Suprapubic skin (tissue), 4 donors: ENCODE data around the gene FOXQ1. TPM values are rescaled to one million over a fixed set of nuclear protein-coding genes. Genes with fewer than 3 reads are reported as not detected.

Source experiments
- DNase-seq, 2 donors: peaks; one replicate each; pipeline ENCODE4 v3.0.0-alpha.2; 2019; ENCODE audit warnings: low spot score in 2 of 2
- H3K27ac ChIP-seq: fragments of 200-600 bp; sonication (generic); one replicate; pipeline ENCODE4 v1.5.1; 2019
- H3K27me3 ChIP-seq: fragments of 200-600 bp; sonication (generic); one replicate; pipeline ENCODE4 v1.5.1; 2019
- H3K36me3 ChIP-seq: fragments of 200-600 bp; sonication (generic); one replicate; pipeline ENCODE4 v1.5.1; 2019
- H3K4me1 ChIP-seq: fragments of 200-600 bp; sonication (generic); one replicate; pipeline ENCODE4 v1.5.1; 2019
- H3K4me3 ChIP-seq: fragments of 200-600 bp; sonication (generic); one replicate; pipeline ENCODE4 v1.5.1; 2019; ENCODE audit warnings: mild to moderate bottlenecking
- H3K9me3 ChIP-seq: fragments of 200-600 bp; sonication (generic); one replicate; pipeline ENCODE4 v1.5.1; 2019
- CTCF ChIP-seq, 2 donors: fragments of 200-600 bp in 1 of 2; fragments of 450-650 bp in 1 of 2; sonication (generic) in 1 of 2; IDR thresholded peaks; one replicate each; pipeline ENCODE4 v1.5.1; 2016 to 2019; ENCODE audit warnings: antibody characterized with exemption in 2 of 2, mild to moderate bottlenecking in 1 of 2, moderate library complexity in 1 of 2
- EP300 ChIP-seq: sonication (generic); formaldehyde crosslinking; IDR thresholded peaks from one replicate; pipeline ENCODE4 v1.6.1; 2017; ENCODE audit warnings: antibody characterized with exemption
- POLR2A ChIP-seq, 2 donors: fragments of 450-650 bp; IDR thresholded peaks; one replicate each; pipeline ENCODE4 v1.6.1; 2017; ENCODE audit warnings: antibody characterized with exemption in 2 of 2, mild to moderate bottlenecking in 2 of 2, moderate library complexity in 2 of 2
- POLR2AphosphoS5 ChIP-seq, 3 donors: sonication (generic); formaldehyde crosslinking; IDR thresholded peaks; one replicate each; pipeline ENCODE4 v1.6.1; 2017; ENCODE audit warnings: antibody characterized with exemption in 3 of 3
- whole genome bisulfite sequencing: methylation state at CpG from one replicate; pipeline ENCODE4 v1.1.5; 2018; 5-methylcytosine and 5-hydroxymethylcytosine counted together
- total RNA-seq, 4 donors: library from RNA; depleted of rRNA; stranded (reverse); fragments of >200 nt; gene quantifications; one replicate each; pipeline ENCODE4 v1.1.0, GENCODE V29; 2016

Gene FOXQ1
- total RNA-seq, 4 donors from 2014 or later, result 45.4 to 101 (median 80.0) TPM

- DNase-seq, result no peak
- Histone ChIP-seq H3K9me3 (no peaks in the 10 kb centered on the region), H3K36me3 (no peaks in the 10 kb centered on the region), H3K4me1 (peaks cover 3% of the 10 kb centered on the region), H3K27me3 (peaks cover 7% of the 10 kb centered on the region), H3K27ac (no peak overlapping the region), H3K4me3 (no peak overlapping the region)
- WGBS, result 63% methylated on average over 3 of the region's 3 CpGs
- no peak for TF ChIP-seq CTCF (IDR thresholded peaks at IDR 0.05)
- TF ChIP-seq EP300, result no peak
- no peak for TF ChIP-seq POLR2AphosphoS5 (IDR thresholded peaks at IDR 0.05)
Observed at GRCh38 chr6:1283501-1283900, 28.4 kb upstream of the FOXQ1 start.

- peaks cover 3% of the 10 kb centered on the region for H3K4me1 ChIP-seq
- no peaks in the 10 kb centered on the region for H3K36me3 ChIP-seq
- no peak overlapping the region for H3K4me3 ChIP-seq
- 68% methylated on average over 6 of the region's 6 CpGs for WGBS
- H3K27me3 ChIP-seq, result peaks cover 7% of the 10 kb centered on the region
- H3K9me3 ChIP-seq, result no peaks in the 10 kb centered on the region
- no peak for DNase-seq
- H3K27ac ChIP-seq, result no peak overlapping the region
- TF ChIP-seq POLR2AphosphoS5 (IDR thresholded peaks at IDR 0.05) (no peak), POLR2A (IDR thresholded peaks at IDR 0.05) (no peak), CTCF (IDR thresholded peaks at IDR 0.05) (no peak), EP300 (no peak)
Observed at GRCh38 chr6:1285556-1285955, 26.3 kb upstream of the FOXQ1 start.

- H3K27ac ChIP-seq, result no peak overlapping the region
Observed at GRCh38 chr6:1285956-1286355, 25.9 kb upstream of the FOXQ1 start.

DNA sequence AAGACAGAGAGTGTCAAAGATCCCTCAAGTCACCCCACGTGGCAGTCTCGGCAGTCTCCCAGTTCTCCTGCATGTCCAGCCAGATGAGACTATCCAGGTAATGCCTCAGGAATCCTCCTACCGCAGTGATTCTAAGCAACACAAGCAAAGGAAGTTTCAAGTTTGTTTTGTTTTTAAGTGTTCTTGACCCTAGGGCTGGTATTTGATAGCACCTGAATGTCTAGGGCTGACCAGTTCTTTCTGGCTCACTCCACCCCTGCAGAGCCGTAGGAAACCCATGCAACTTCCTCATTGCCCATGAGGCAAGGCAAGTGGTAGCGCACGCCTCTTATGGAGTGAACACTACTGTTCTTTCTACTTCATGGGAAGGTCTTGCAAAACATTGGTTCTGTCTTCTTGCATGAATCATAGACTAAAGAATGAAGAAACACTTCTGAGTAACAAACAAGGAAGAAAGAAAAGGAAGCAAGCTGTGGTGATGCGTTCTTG lies 24.8 kb upstream of the FOXQ1 start:
- H3K36me3 ChIP-seq, result no peaks in the 10 kb centered on the region
- no peak for TF ChIP-seq CTCF (IDR thresholded peaks at IDR 0.05)
- no peak overlapping the region for H3K4me3 ChIP-seq
- peaks cover 3% of the 10 kb centered on the region for H3K4me1 ChIP-seq
- no peak for DNase-seq
- no peak overlapping the region for H3K27ac ChIP-seq
- H3K27me3 ChIP-seq, result no peaks in the 10 kb centered on the region
- 67% methylated on average over 7 of the region's 7 CpGs for WGBS
- H3K9me3 ChIP-seq, result no peaks in the 10 kb centered on the region

More at GRCh38 chr6:1285956-1286355, 25.9 kb upstream of the FOXQ1 start:
- no peak overlapping the region for H3K4me3 ChIP-seq
- H3K36me3 ChIP-seq, result no peaks in the 10 kb centered on the region
- peaks cover 3% of the 10 kb centered on the region for H3K4me1 ChIP-seq
- no peaks in the 10 kb centered on the region for H3K9me3 ChIP-seq
- peaks cover 5% of the 10 kb centered on the region for H3K27me3 ChIP-seq
- TF ChIP-seq POLR2AphosphoS5 (IDR thresholded peaks at IDR 0.05) (no peak), POLR2A (IDR thresholded peaks at IDR 0.05) (no peak), EP300 (no peak), CTCF (IDR thresholded peaks at IDR 0.05) (no peak)
- WGBS, result 50% methylated on average over 4 of the region's 4 CpGs
- no peak for DNase-seq

- TF ChIP-seq EP300 (no peak), POLR2A (IDR thresholded peaks at IDR 0.05) (no peak), POLR2AphosphoS5 (IDR thresholded peaks at IDR 0.05) (no peak), CTCF (IDR thresholded peaks at IDR 0.05) (no peak)
- no peaks in the 10 kb centered on the region for H3K36me3 ChIP-seq
- H3K4me3 ChIP-seq, result no peak overlapping the region
- peaks cover 3% of the 10 kb centered on the region for H3K4me1 ChIP-seq
- WGBS, result 77% methylated on average over 6 of the region's 6 CpGs
- H3K27me3 ChIP-seq, result peaks cover 4% of the 10 kb centered on the region
- DNase-seq, result no peak
- no peak overlapping the region for H3K27ac ChIP-seq
- H3K9me3 ChIP-seq, result no peaks in the 10 kb centered on the region
Observed at GRCh38 chr6:1290086-1290485, 21.8 kb upstream of the FOXQ1 start.
